ENCODE data around the gene FUT7. TPM values are rescaled to one million over a fixed set of nuclear protein-coding genes. Genes with fewer than 3 reads are reported as not detected.

The FUT7 gene
- total and polyA plus RNA-seq, 2 of the 13 experiments (the other 11 are each of a cell fraction or from before 2014, with no cell fraction given): 0.05 TPM; not detected in 1

GRCh38 chr9:137055385-137056364, 23.8 kb upstream of the FUT7 start (continued):
- TF ChIP-seq NFIB (CRISPR knock-in tag; IDR thresholded peaks at IDR 0.05; ENCODE audit: borderline replicate concordance): no peak
- 0 out of 2 replicates have a peak, but pooled peaks have one; percentile 67 for TF ChIP-seq ZNF598 (CRISPR knock-in tag; IDR thresholded peaks at IDR 0.05; ENCODE audit: borderline replicate concordance)
- TF ChIP-seq ZNF629 (CRISPR knock-in tag; conservative IDR thresholded peaks at IDR 0.05): peak; percentile 5; the same call in 1 of the 2 replicates
- no peak for TF ChIP-seq PREB (CRISPR knock-in tag; IDR thresholded peaks at IDR 0.05)
- no peak for TF ChIP-seq ZBTB37 (CRISPR knock-in tag; IDR thresholded peaks at IDR 0.05)
- no peak for TF ChIP-seq NCOR1 (IDR thresholded peaks at IDR 0.05; ENCODE audit: borderline replicate concordance, low read length)
- no peak for TF ChIP-seq ZNF230 (CRISPR knock-in tag; IDR thresholded peaks at IDR 0.05)
- TF ChIP-seq YY1 (IDR thresholded peaks at IDR 0.05; ENCODE audit: insufficient read depth, insufficient replicate concordance, low read depth, low read length): peak; percentile 57
- TF ChIP-seq SYNCRIP (IDR thresholded peaks at IDR 0.05; ENCODE audit: insufficient read depth, low read depth, low read length): no peak
- no peak for TF ChIP-seq ZNF281 (CRISPR knock-in tag; IDR thresholded peaks at IDR 0.05; ENCODE audit: borderline replicate concordance)
- no peak for TF ChIP-seq ZEB1 (IDR thresholded peaks at IDR 0.05; ENCODE audit: insufficient replicate concordance, low read depth)
- peak; percentile 17 for TF ChIP-seq CBX1 (IDR thresholded peaks at IDR 0.05; ENCODE audit: low read depth)
- TF ChIP-seq ZNF740 (CRISPR knock-in tag; IDR thresholded peaks at IDR 0.05): 0 out of 2 replicates have a peak, but pooled peaks have one; percentile 22
- TF ChIP-seq ZNF672 (CRISPR knock-in tag; IDR thresholded peaks at IDR 0.05): no peak
- TF ChIP-seq ZNF678 (CRISPR knock-in tag; IDR thresholded peaks at IDR 0.05): no peak
- TF ChIP-seq DMAP1 (CRISPR knock-in tag; IDR thresholded peaks at IDR 0.05): peak; percentile 62
- TF ChIP-seq NPAS2 (CRISPR knock-in tag; IDR thresholded peaks at IDR 0.05; ENCODE audit: borderline replicate concordance): no peak
- no peak for TF ChIP-seq ATF6 (CRISPR knock-in tag; conservative IDR thresholded peaks at IDR 0.05)
- no peak for TF ChIP-seq ATF1 (CRISPR knock-in tag; IDR thresholded peaks at IDR 0.05)
